HepG2 (cell line): ENCODE results near the gene ALB. TPM values are rescaled to one million over a fixed set of nuclear protein-coding genes. Genes with fewer than 3 reads are reported as not detected.
A peak's percentile ranks its signal among the peaks of the same experiment; 100 is the strongest.

Source experiments
- ATAC-seq: fragments of 200-7000 bp; cut with Tn5 transposase; 3 replicates; pipeline ENCODE4 v1.9.1; 2020; ENCODE audit warnings: mild to moderate bottlenecking, moderate library complexity
- BruUV-seq: library from RNA; stranded (reverse); fragments of 400-500 nt; replicated peaks from 2 replicates; lab custom pipeline; 2021; lab: Mats Ljungman, UMichigan
- CTCF ChIA-PET: fragments of 300-600 bp; formaldehyde crosslinking; extraction: SDS; loops from one replicate; lab custom pipeline; 2021; ENCODE audit warnings: low total read pairs, inconsistent platforms, low intra/inter-chr PET ratio; lab: Yijun Ruan, JAX
- POLR2A ChIA-PET: fragments of 350-600 bp; sonication (Branson Sonifier 250); formaldehyde crosslinking; loops from one replicate; lab custom pipeline; 2020; ENCODE audit warnings: antibody characterized with exemption, inconsistent platforms; lab: Yijun Ruan, JAX
- DNase-seq: peaks from one replicate; pipeline ENCODE4 v3.0.0-alpha.2; 2015; ENCODE audit warnings: low spot score
- FAIRE-seq: peaks from 3 replicates; lab custom pipeline; 2011; peaks lifted over from hg19 to GRCh38; lab: Jason Lieb, UNC
- H2AFZ ChIP-seq: one replicate; pipeline ENCODE4 v1.6.1; 2011; ENCODE audit warnings: low read length, inconsistent platforms
- H3K27ac ChIP-seq: fragments of 300-600 bp; 3 replicates; pipeline ENCODE4 v1.8.0; 2011; ENCODE audit warnings: mixed run types, mild to moderate bottlenecking, mixed read lengths, low read length, inconsistent platforms; ENCODE audit not compliant: insufficient read depth; ENCODE audit errors: extremely low read length
- H3K27me3 ChIP-seq, 2 experiments: fragments of 200-600 bp in 1 of 2; 2 replicates in 1 of 2; 3 replicates in 1 of 2; pipeline versions ENCODE4 v1.6.0 to v1.8.0; 2011; ENCODE audit warnings: low read length in 2 of 2, mild to moderate bottlenecking in 2 of 2, moderate library complexity in 2 of 2, inconsistent platforms in 1 of 2; ENCODE audit not compliant: insufficient read depth in 2 of 2, control insufficient read depth in 1 of 2
- H3K36me3 ChIP-seq, 2 experiments: fragments of 200-600 bp in 1 of 2; replicated peaks in 1 of 2; 2 replicates in 1 of 2; 3 replicates in 1 of 2; pipeline versions ENCODE4 v1.5.1 to v1.8.0; 2011; ENCODE audit warnings: low read length in 2 of 2, inconsistent platforms in 1 of 2; ENCODE audit not compliant: insufficient read depth in 2 of 2, control insufficient read depth in 1 of 2
- H3K4me1 ChIP-seq: 2 replicates; pipeline ENCODE4 v1.5.1; 2012; ENCODE audit warnings: low read length, inconsistent platforms; ENCODE audit not compliant: insufficient read depth
- H3K4me2 ChIP-seq: 2 replicates; pipeline ENCODE4 v1.6.0; 2011; ENCODE audit warnings: low read depth, low read length, inconsistent platforms
- H3K4me3 ChIP-seq, 3 experiments: fragments of 200-600 bp in 1 of 3; sonication (generic), shearing (Covaris generic) in 1 of 3; replicated peaks in 1 of 3; 2 replicates each; pipeline ENCODE4 v1.5.1; 2011 to 2016; ENCODE audit warnings: low read length in 3 of 3, inconsistent platforms in 2 of 3, low read depth in 2 of 3, mild to moderate bottlenecking in 2 of 3, control low read depth in 1 of 3, mixed read lengths in 1 of 3; ENCODE audit not compliant: insufficient read depth in 1 of 3
- H3K79me2 ChIP-seq: one replicate; pipeline ENCODE4 v1.6.1; 2011; ENCODE audit warnings: low read length, inconsistent platforms; ENCODE audit not compliant: insufficient read depth
- H3K9ac ChIP-seq: 2 replicates; pipeline ENCODE4 v1.6.0; 2011; ENCODE audit warnings: mild to moderate bottlenecking, low read depth, low read length, inconsistent platforms; ENCODE audit not compliant: insufficient read depth
- H3K9me3 ChIP-seq: 2 replicates; pipeline ENCODE4 v1.5.1; 2012; ENCODE audit warnings: mild to moderate bottlenecking, low read length
- H4K20me1 ChIP-seq: 2 replicates; pipeline ENCODE4 v1.6.0; 2011; ENCODE audit warnings: inconsistent platforms, mild to moderate bottlenecking, low read length, moderate library complexity; ENCODE audit not compliant: insufficient read depth
- CSRNP2 ChIP-seq: sonication (generic); formaldehyde crosslinking; conservative IDR thresholded peaks from 2 replicates; pipeline ENCODE4 v1.8.0; 2022; ENCODE audit warnings: low read depth, missing genetic modification reagents
- HDAC2 ChIP-seq: sonication (generic); formaldehyde crosslinking; IDR thresholded peaks from 2 replicates; pipeline ENCODE4 v1.4.0; 2020; ENCODE audit warnings: missing genetic modification reagents
- HMGXB3 ChIP-seq: sonication (generic); formaldehyde crosslinking; IDR thresholded peaks from 2 replicates; pipeline ENCODE4 v1.4.0; 2020; ENCODE audit warnings: missing genetic modification reagents, borderline replicate concordance
- MBD4 ChIP-seq: IDR thresholded peaks from 2 replicates; pipeline ENCODE4 v1.6.1; 2012; ENCODE audit warnings: low read length, inconsistent platforms, borderline replicate concordance
- MED1 ChIP-seq: sonication (generic); formaldehyde crosslinking; IDR thresholded peaks from 2 replicates; pipeline ENCODE4 v1.4.0; 2020; ENCODE audit warnings: missing genetic modification reagents
- MLLT10 ChIP-seq: sonication (generic); formaldehyde crosslinking; IDR thresholded peaks from 2 replicates; pipeline ENCODE4 v1.4.0; 2020; ENCODE audit warnings: missing genetic modification reagents
- POLR2A ChIP-seq, 2 experiments: IDR thresholded peaks; 2 replicates each; pipeline ENCODE4 v1.6.1; 2011; ENCODE audit warnings: low read depth in 2 of 2, low read length in 2 of 2, mild to moderate bottlenecking in 1 of 2, moderate library complexity in 1 of 2; ENCODE audit not compliant: insufficient read depth in 1 of 2
- SIN3A ChIP-seq: IDR thresholded peaks from 2 replicates; pipeline ENCODE4 v1.6.1; 2011; ENCODE audit warnings: low read depth, mild to moderate bottlenecking, control low read depth, low read length, borderline replicate concordance
- SSRP1 ChIP-seq: IDR thresholded peaks from 2 replicates; pipeline ENCODE4 v1.6.1; 2016; ENCODE audit warnings: control low read depth
- TFDP2 ChIP-seq: sonication (generic); formaldehyde crosslinking; IDR thresholded peaks from 2 replicates; pipeline ENCODE4 v1.4.0; 2020; ENCODE audit warnings: missing genetic modification reagents
- YY1 ChIP-seq: IDR thresholded peaks from 2 replicates; pipeline ENCODE4 v1.6.1; 2011; ENCODE audit warnings: low read length, low read depth, moderate library complexity, mild to moderate bottlenecking; ENCODE audit not compliant: insufficient read depth, insufficient replicate concordance
- ZNF230 ChIP-seq: sonication (generic); formaldehyde crosslinking; IDR thresholded peaks from 2 replicates; pipeline ENCODE4 v1.4.0; 2020; ENCODE audit warnings: mild to moderate bottlenecking, missing genetic modification reagents
- ZNF264 ChIP-seq: sonication (generic); formaldehyde crosslinking; IDR thresholded peaks from 2 replicates; pipeline ENCODE4 v1.4.0; 2020; ENCODE audit warnings: missing genetic modification reagents
- ZNF530 ChIP-seq: sonication (generic); formaldehyde crosslinking; IDR thresholded peaks from 2 replicates; pipeline ENCODE4 v1.5.0; 2020; ENCODE audit warnings: low read depth, mild to moderate bottlenecking, missing genetic modification reagents
- ZNF816 ChIP-seq: sonication (generic); formaldehyde crosslinking; IDR thresholded peaks from 2 replicates; pipeline ENCODE4 v1.8.0; 2022; ENCODE audit warnings: missing genetic modification reagents, mild to moderate bottlenecking, borderline replicate concordance
- WGBS: methylation state at CpG from one replicate; pipeline ENCODE4 v1.1.6; 2017; ENCODE audit warnings: low lambda C conversion rate; 5-methylcytosine and 5-hydroxymethylcytosine counted together
- in situ Hi-C: cut with HindIII; loops from 2 replicates; pipeline ENCODE4 v1.10.0; 2017; ENCODE audit warnings: low pct_unique_long_range_greater_than_20kb; ENCODE audit not compliant: extremely low pct_ligation_motif_present
- intact Hi-C: fragments of 100-400 bp; cut with micrococcal nuclease; formaldehyde crosslinking; loops from one replicate; pipeline ENCODE4 v1.10.0; 2022; ENCODE audit not compliant: unreplicated experiment
- polyA plus RNA-seq, 8 experiments: library from polyadenylated mRNA; depleted of rRNA in 3 of 8; stranded (reverse) in 7 of 8; unstranded in 1 of 8; fragments of >200 nt; fragmentation: Illumina TruSeq in 4 of 8; extraction: Trizol in 4 of 8; gene quantifications; 2 replicates each; pipeline versions ENCODE4 v1.2.1 to v1.2.3, GENCODE V29; 2011 to 2016; ENCODE audit warnings: low read depth in 4 of 8, missing spikeins in 1 of 8, mixed read lengths in 1 of 8; ENCODE audit not compliant: insufficient read depth in 1 of 8
- total RNA-seq, 5 experiments: library from RNA; depleted of rRNA; stranded (reverse); fragments of >200 nt; fragmentation: Illumina TruSeq; extraction: Trizol; gene quantifications; 2 replicates each; pipeline ENCODE4 v1.2.3, GENCODE V29; 2016; ENCODE audit warnings: low read depth in 1 of 5

ALB gene
- total and polyA plus RNA-seq, 2 of the 13 experiments (the other 11 are each of a cell fraction or from before 2014, with no cell fraction given): 22,259 to 22,625 TPM

- TF ChIP-seq ZNF230 (CRISPR knock-in tag) (no peak), ZNF530 (CRISPR knock-in tag) (no peak), HDAC2 (CRISPR knock-in tag) (no peak), ZNF816 (no peak)
These were observed 31.9 kb downstream of the ALB start, which contains the start of gene AFP (continued) for GRCh38 chr4:73435984-73436383.

- no peak overlapping the region for H2AFZ ChIP-seq
- TF ChIP-seq SIN3A (0 out of 2 replicates have a peak, but pooled peaks have one; percentile 31), CSRNP2 (CRISPR knock-in tag) (0 out of 2 replicates have a peak, but pooled peaks have one; percentile 41), HMGXB3 (CRISPR knock-in tag) (no peak), MBD4 (peak; percentile 99), YY1 (peak; percentile 62), TFDP2 (no peak), ZNF264 (CRISPR knock-in tag) (0 out of 2 replicates have a peak, but pooled peaks have one; percentile 5), MLLT10 (CRISPR knock-in tag) (peak; percentile 21; the same call in 1 of the 2 replicates), POLR2A (IDR thresholded peaks at IDR 0.05; ENCODE audit: insufficient read depth in 1 of 2, low read depth in 2 of 2, low read length in 2 of 2) (peak in 1 of 2 experiments; percentile 55; a peak in 1 of 4 replicates), MED1 (CRISPR knock-in tag) (peak; percentile 34; the same call in 1 of the 2 replicates), SSRP1 (CRISPR knock-in tag) (peak; percentile 94)
These were observed 32.8 kb downstream of the ALB start for GRCh38 chr4:73436674-73437557.

More at GRCh38 chr4:73436674-73437557, 32.8 kb downstream of the ALB start:
- ChIA-PET CTCF (no interaction called here), POLR2A (no interaction called here)
- peaks cover 78% of the 10 kb centered on the region for H3K79me2 ChIP-seq
- FAIRE-seq: no peak
- peaks cover 6 to 14% of the 10 kb centered on the region in 2 experiments for H3K36me3 ChIP-seq
- no peaks in the 10 kb centered on the region for H3K9me3 ChIP-seq
- no peaks in the 10 kb centered on the region for H3K27me3 ChIP-seq
- in situ Hi-C loops: no loop called here
- peak overlapping the region; percentile 68 to 80 (median 70) for H3K4me3 ChIP-seq
- DNase-seq: no peak
- peak overlapping the region; percentile 98 for H3K27ac ChIP-seq
- ATAC-seq: no peak
- BruUV-seq: no TSS peak
- peaks cover 71% of the 10 kb centered on the region for H3K4me1 ChIP-seq
- 15% methylated on average over 3 of the region's 3 CpGs for whole genome bisulfite sequencing
- H3K4me2 ChIP-seq: peak overlapping the region; percentile 82
- peaks cover 3% of the 10 kb centered on the region; the same call in 1 of the 2 replicates for H4K20me1 ChIP-seq
- peak overlapping the region; percentile 75 for H3K9ac ChIP-seq
- intact Hi-C loops: loop anchor here (10.0 kb wide), 1 partner anchor 182 kb away; the partner anchor contains the start of gene ANKRD17
